SK-N-SH (cell line): ENCODE data around the gene UBR3. TPM values are rescaled to one million over a fixed set of nuclear protein-coding genes. Genes with fewer than 3 reads are reported as not detected.

Experiments
- CTCF ChIA-PET: fragments of 300-600, 350-600 bp; formaldehyde crosslinking; extraction: SDS; loops from one replicate; lab custom pipeline; 2021; lab: Yijun Ruan, JAX
- POLR2A ChIA-PET: fragments of 350-600 bp; sonication (Branson Sonifier 250); formaldehyde crosslinking; extraction: SDS; loops from one replicate; lab custom pipeline; 2020; ENCODE audit warnings: antibody characterized with exemption, inconsistent platforms; lab: Yijun Ruan, JAX
- DNase-seq: peaks from one replicate; pipeline ENCODE4 v3.0.0; 2012
- H2AFZ ChIP-seq: fragments of 200-600 bp; sonication (generic); 2 replicates; pipeline ENCODE4 v1.8.1; 2016; ENCODE audit warnings: antibody characterized with exemption, mild to moderate bottlenecking, low read depth
- H3F3A ChIP-seq: fragments of 200-600 bp; sonication (generic); replicated peaks from 2 replicates; pipeline ENCODE3; 2016; ENCODE audit warnings: antibody characterized with exemption, mild to moderate bottlenecking; ENCODE audit not compliant: insufficient read depth
- H3K27ac ChIP-seq, 2 experiments: fragments of 200-500 bp in 1 of 2; fragments of 200-600 bp in 1 of 2; sonication (Bioruptor generic) in 1 of 2; sonication (generic), shearing (Covaris generic) in 1 of 2; 2 replicates each; pipeline versions ENCODE4 v1.5.1 to v1.6.1; 2014 to 2016; ENCODE audit warnings: low read depth in 2 of 2, inconsistent platforms in 1 of 2, low read length in 1 of 2, mild to moderate bottlenecking in 1 of 2, mixed read lengths in 1 of 2
- H3K27me3 ChIP-seq: fragments of 200-600 bp; sonication (generic), shearing (Covaris generic); 2 replicates; pipeline ENCODE4 v1.6.1; 2016; ENCODE audit warnings: mixed run types; ENCODE audit not compliant: insufficient read depth
- H3K36me3 ChIP-seq, 2 experiments: fragments of 200-500 bp in 1 of 2; fragments of 200-600 bp in 1 of 2; sonication (Bioruptor generic) in 1 of 2; sonication (generic) in 1 of 2; replicated peaks in 1 of 2; 2 replicates each; pipeline versions ENCODE3 to v1.5.1; 2014 to 2016; ENCODE audit warnings: low read length in 1 of 2, mild to moderate bottlenecking in 1 of 2; ENCODE audit not compliant: insufficient read depth in 2 of 2, control insufficient read depth in 1 of 2
- H3K4me1 ChIP-seq, 2 experiments: fragments of 200-500 bp in 1 of 2; fragments of 200-600 bp in 1 of 2; sonication (Bioruptor generic) in 1 of 2; sonication (generic), shearing (Covaris generic) in 1 of 2; 2 replicates each; pipeline versions ENCODE4 v1.5.1 to v1.6.1; 2014 to 2016; ENCODE audit warnings: low read depth in 1 of 2, low read length in 1 of 2, mixed run types in 1 of 2; ENCODE audit not compliant: insufficient read depth in 2 of 2, control insufficient read depth in 1 of 2
- H3K4me2 ChIP-seq: fragments of 200-600 bp; sonication (generic), shearing (Covaris generic); 2 replicates; pipeline ENCODE4 v1.6.1; 2017; ENCODE audit warnings: mixed run types
- H3K4me3 ChIP-seq, 2 experiments: fragments of 200-500 bp in 1 of 2; fragments of 200-600 bp in 1 of 2; sonication (Bioruptor generic) in 1 of 2; sonication (generic), shearing (Covaris generic) in 1 of 2; 2 replicates each; pipeline versions ENCODE4 v1.5.1 to v1.8.1; 2014 to 2016; ENCODE audit warnings: low read depth in 2 of 2, inconsistent platforms in 1 of 2, low read length in 1 of 2, mild to moderate bottlenecking in 1 of 2, mixed read lengths in 1 of 2, moderate library complexity in 1 of 2
- H3K79me2 ChIP-seq: fragments of 200-600 bp; sonication (generic); 2 replicates; pipeline ENCODE4 v1.8.1; 2017; ENCODE audit warnings: mild to moderate bottlenecking; ENCODE audit not compliant: insufficient read depth
- H3K9ac ChIP-seq: fragments of 200-600 bp; sonication (generic); 2 replicates; pipeline ENCODE4 v1.6.1; 2017; ENCODE audit warnings: mixed run types
- H3K9me2 ChIP-seq: fragments of 200-600 bp; sonication (generic); 2 replicates; pipeline ENCODE4 v1.6.1; 2017; ENCODE audit warnings: mixed run types
- H3K9me3 ChIP-seq: fragments of 200-600 bp; sonication (generic); 2 replicates; pipeline ENCODE4 v1.6.1; 2017; ENCODE audit warnings: mixed run types, mild to moderate bottlenecking, moderate library complexity
- H4K20me1 ChIP-seq: fragments of 200-600 bp; sonication (generic); 2 replicates; pipeline ENCODE4 v1.6.1; 2017; ENCODE audit warnings: mild to moderate bottlenecking, mixed run types; ENCODE audit not compliant: insufficient read depth
- CTCF ChIP-seq: fragments of 200-600 bp; sonication (generic); IDR thresholded peaks from 2 replicates; pipeline ENCODE4 v1.6.1; 2017; ENCODE audit warnings: antibody characterized with exemption, mild to moderate bottlenecking, moderate library complexity
- FOXM1 ChIP-seq: IDR thresholded peaks from 2 replicates; pipeline ENCODE4 v1.4.0; 2012; ENCODE audit warnings: low read depth, mild to moderate bottlenecking
- NFIC ChIP-seq: IDR thresholded peaks from 2 replicates; pipeline ENCODE4 v1.4.0; 2012; ENCODE audit warnings: borderline replicate concordance
- RAD21 ChIP-seq: IDR thresholded peaks from 2 replicates; pipeline ENCODE4 v1.6.1; 2012; ENCODE audit warnings: mild to moderate bottlenecking, low read length
- RXRA ChIP-seq: IDR thresholded peaks from 2 replicates; pipeline ENCODE4 v1.4.0; 2012; ENCODE audit warnings: low read depth, mild to moderate bottlenecking, borderline replicate concordance
- SIN3A ChIP-seq: IDR thresholded peaks from 2 replicates; pipeline ENCODE4 v1.6.1; 2012; ENCODE audit warnings: low read depth, mild to moderate bottlenecking, low read length, moderate library complexity, borderline replicate concordance
- SMC3 ChIP-seq: IDR thresholded peaks from 2 replicates; pipeline ENCODE4 v1.6.1; 2012; ENCODE audit warnings: low read depth, low read length, improper control_type of control experiment
- WGBS: methylation state at CpG from one replicate; pipeline ENCODE4 v1.1.6; 2017; ENCODE audit warnings: low lambda C conversion rate; 5-methylcytosine and 5-hydroxymethylcytosine counted together
- polyA plus RNA-seq, 3 experiments: library from polyadenylated mRNA; depleted of rRNA; stranded (reverse); fragments of >200 nt; gene quantifications; 2 replicates each; pipeline ENCODE4 v1.2.3, GENCODE V29; 2012

The UBR3 gene
- polyA plus RNA-seq, 1 of the 3 experiments (the other 2 are of a cell fraction) = 5.2 TPM

- H3K9ac ChIP-seq = no peak overlapping the region
- H3K9me3 ChIP-seq = no peaks in the 10 kb centered on the region
- peaks cover 0 to 2% of the 10 kb centered on the region in 2 experiments; a peak in 2 of 4 replicates for H3K4me1 ChIP-seq
- H3K36me3 ChIP-seq = peaks cover 0 to 10% of the 10 kb centered on the region in 2 experiments
- no peaks in the 10 kb centered on the region for H3K27me3 ChIP-seq
- no peak for TF ChIP-seq NFIC
- no peak for TF ChIP-seq RXRA
- TF ChIP-seq SIN3A = no peak
- ChIA-PET POLR2A (no interaction called here), CTCF (no interaction called here)
- peaks cover 10% of the 10 kb centered on the region for H3F3A ChIP-seq
- H3K4me3 ChIP-seq = no peak overlapping the region
- no peak overlapping the region for H3K27ac ChIP-seq
- no peak overlapping the region for H3K4me2 ChIP-seq
- H4K20me1 ChIP-seq = no peaks in the 10 kb centered on the region
- no peak overlapping the region for H2AFZ ChIP-seq
- no peak for DNase-seq
- H3K79me2 ChIP-seq = peaks cover 33% of the 10 kb centered on the region
- WGBS = 100% methylated on average over 1 of the region's 1 CpG
- H3K9me2 ChIP-seq = no peaks in the 10 kb centered on the region
Observed at GRCh38 chr2:169871994-169872393, 44.7 kb downstream of the UBR3 start.

- no peak overlapping the region for H3K27ac ChIP-seq
- H2AFZ ChIP-seq = no peak overlapping the region
- CTCF ChIA-PET = interaction anchor here (0.7 to 2.4 kb wide), 5 partner anchors 12 to 425 kb away, joined by 3 to 29 read pairs (median 4); partner anchors contain the start of genes METTL5 and UBR3
Observed at GRCh38 chr2:169877398-169877797, 50.1 kb downstream of the UBR3 start.

GRCh38 chr2:169887120-169887519 lies 59.9 kb downstream of the UBR3 start:
- H3K36me3 ChIP-seq = peaks cover 3 to 9% of the 10 kb centered on the region in 2 experiments
- no peak for DNase-seq
- no peak for TF ChIP-seq RAD21
- no peaks in the 10 kb centered on the region for H3K9me2 ChIP-seq
- peaks cover 9% of the 10 kb centered on the region for H3F3A ChIP-seq
- H3K27me3 ChIP-seq = no peaks in the 10 kb centered on the region
- no peak overlapping the region for H3K4me3 ChIP-seq
- H3K27ac ChIP-seq = no peak overlapping the region
- no peaks in the 10 kb centered on the region for H4K20me1 ChIP-seq
- no peaks in the 10 kb centered on the region for H3K79me2 ChIP-seq
- H2AFZ ChIP-seq = no peak overlapping the region
- CTCF ChIA-PET = no interaction called here
- no peak overlapping the region for H3K9ac ChIP-seq
- H3K9me3 ChIP-seq = no peaks in the 10 kb centered on the region
- H3K4me2 ChIP-seq = no peak overlapping the region
- H3K4me1 ChIP-seq = peaks cover 0 to 2% of the 10 kb centered on the region in 2 experiments; a peak in 2 of 4 replicates
- WGBS = 78% methylated on average over 1 of the region's 1 CpG
- POLR2A ChIA-PET = no interaction called here

More at GRCh38 chr2:169877398-169877797, 50.1 kb downstream of the UBR3 start:
- Histone ChIP-seq H3K9ac (no peak overlapping the region), H3K36me3 (peaks cover 0 to 12% of the 10 kb centered on the region in 2 experiments), H3K9me2 (no peaks in the 10 kb centered on the region), H3K27me3 (no peaks in the 10 kb centered on the region), H3K79me2 (no peaks in the 10 kb centered on the region), H4K20me1 (no peaks in the 10 kb centered on the region)
- DNase-seq = peak; percentile 22
- POLR2A ChIA-PET = interaction anchor here (1.0 kb wide), 1 partner anchor 49 kb away, joined by 5 read pairs; no protein-coding TSS in a partner anchor
- TF ChIP-seq SMC3 (peak; percentile 43; the same call in 1 of the 2 replicates), FOXM1 (no peak), CTCF (peak; percentile 53), RAD21 (peak; percentile 68), SIN3A (no peak)
- TF ChIP-seq, all 33 proteins: peak for 3
- Histone ChIP-seq H3K9me3 (no peaks in the 10 kb centered on the region), H3K4me1 (no peaks in the 10 kb centered on the region), H3K4me2 (no peak overlapping the region), H3F3A (peaks cover 6% of the 10 kb centered on the region), H3K4me3 (no peak overlapping the region)
